Measurements from ENCODE around the gene ANKRD12.

- TF ChIP-seq, protein P1, sequence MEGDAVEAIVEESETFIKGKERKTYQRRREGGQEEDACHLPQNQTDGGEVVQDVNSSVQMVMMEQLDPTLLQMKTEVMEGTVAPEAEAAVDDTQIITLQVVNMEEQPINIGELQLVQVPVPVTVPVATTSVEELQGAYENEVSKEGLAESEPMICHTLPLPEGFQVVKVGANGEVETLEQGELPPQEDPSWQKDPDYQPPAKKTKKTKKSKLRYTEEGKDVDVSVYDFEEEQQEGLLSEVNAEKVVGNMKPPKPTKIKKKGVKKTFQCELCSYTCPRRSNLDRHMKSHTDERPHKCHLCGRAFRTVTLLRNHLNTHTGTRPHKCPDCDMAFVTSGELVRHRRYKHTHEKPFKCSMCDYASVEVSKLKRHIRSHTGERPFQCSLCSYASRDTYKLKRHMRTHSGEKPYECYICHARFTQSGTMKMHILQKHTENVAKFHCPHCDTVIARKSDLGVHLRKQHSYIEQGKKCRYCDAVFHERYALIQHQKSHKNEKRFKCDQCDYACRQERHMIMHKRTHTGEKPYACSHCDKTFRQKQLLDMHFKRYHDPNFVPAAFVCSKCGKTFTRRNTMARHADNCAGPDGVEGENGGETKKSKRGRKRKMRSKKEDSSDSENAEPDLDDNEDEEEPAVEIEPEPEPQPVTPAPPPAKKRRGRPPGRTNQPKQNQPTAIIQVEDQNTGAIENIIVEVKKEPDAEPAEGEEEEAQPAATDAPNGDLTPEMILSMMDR (IDR thresholded peaks at IDR 0.05) = no peak
- TF ChIP-seq EZH2 (IDR thresholded peaks at IDR 0.05; ENCODE audit: borderline replicate concordance, insufficient read depth, low read depth, low read length, poor library complexity, severe bottlenecking) = no peak
Observed at GRCh38 chr18:9325716-9326115, 189.1 kb downstream of the ANKRD12 start.

Data from B cell (primary cell).